ENCODE results near the gene PPP4R4. TPM values are rescaled to one million over a fixed set of nuclear protein-coding genes. Genes with fewer than 3 reads are reported as not detected.

PPP4R4 gene
- total and polyA plus RNA-seq, 2 of the 4 experiments (the other 2 are of a cell fraction) = 0.17 to 0.36 TPM

DNA sequence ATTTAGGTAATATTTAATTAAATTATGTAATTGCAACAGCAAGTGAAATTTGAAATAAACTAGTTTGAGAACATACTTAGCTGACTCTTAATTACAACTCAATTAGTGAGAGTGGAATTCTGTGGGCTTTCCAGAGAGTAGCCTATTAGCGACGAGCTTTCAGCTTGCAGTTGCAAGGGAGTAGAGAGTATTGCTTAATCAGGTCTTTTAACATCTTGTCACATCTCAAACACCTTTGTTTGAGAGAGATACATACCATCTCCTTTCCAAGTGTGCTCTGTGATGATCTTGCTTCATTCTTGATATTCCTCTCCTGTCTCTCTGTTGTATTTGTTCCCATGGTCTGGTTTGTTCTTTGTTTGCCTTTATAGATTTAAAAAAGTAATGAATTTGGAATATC, 7.7 kb downstream of the PPP4R4 start:
- WGBS, 2 experiments (ENCODE audit: extremely low coverage in 2 of 2, insufficient read length in 1 of 2) = no CpG with 5 or more reads among the region's 2 CpGs
- in situ Hi-C loops (cut with MboI; ENCODE audit: low sequenced_read_pairs) = no loop called here

More for the DNA sequence above, 7.7 kb downstream of the PPP4R4 start:
- H3K79me1 ChIP-seq (ENCODE audit: low read depth in 1 of 2, low read length in 2 of 2) = no peaks in the 10 kb centered on the region
- no peak overlapping the region for H2BK120ac ChIP-seq (ENCODE audit: low read depth, low read length)
- intact Hi-C loops (cut with micrococcal nuclease) = loop anchor here (10.0 kb wide), 1 partner anchor 303 kb away; no protein-coding TSS in a partner anchor
- no peak for ATAC-seq (ENCODE audit: low read depth)
- no peak overlapping the region for H3K56ac ChIP-seq (ENCODE audit: extremely low read depth, insufficient read depth, low read length)
- H3K9ac ChIP-seq (ENCODE audit: low read depth, low read length) = no peak overlapping the region
- dilution Hi-C loops (cut with HindIII; ENCODE audit: low sequenced_read_pairs, unreplicated experiment) = no loop called here
- no peak overlapping the region for H3K14ac ChIP-seq (replicated peaks; ENCODE audit: low read depth, low read length)
- H2BK5ac ChIP-seq (ENCODE audit: low read depth, low read length, poor library complexity, severe bottlenecking) = no peak overlapping the region
- H3K27me3 ChIP-seq (ENCODE audit: control insufficient read depth, insufficient read depth, low read length) = peaks cover 3% of the 10 kb centered on the region; the same call in 1 of the 2 replicates
- no peaks in the 10 kb centered on the region for H3K36me3 ChIP-seq (ENCODE audit: control insufficient read depth, insufficient read depth, low read length)
- peak; percentile 61 for TF ChIP-seq CEBPB (IDR thresholded peaks at IDR 0.05; ENCODE audit: low read depth, low read length)
- no peak for TF ChIP-seq CHD1 (IDR thresholded peaks at IDR 0.05; ENCODE audit: low read depth, low read length)
- no peak overlapping the region for H2AK9ac ChIP-seq (replicated peaks; ENCODE audit: low read depth, low read length, poor library complexity)
- no peak overlapping the region for H3K18ac ChIP-seq (ENCODE audit: low read depth, low read length)
- H3K9me1 ChIP-seq (ENCODE audit: insufficient read depth, low read length) = no peaks in the 10 kb centered on the region
- H2BK15ac ChIP-seq (ENCODE audit: low read depth, low read length) = no peak overlapping the region
- H2BK20ac ChIP-seq (ENCODE audit: low read depth, low read length) = no peak overlapping the region
- H3K9me3 ChIP-seq (ENCODE audit: control insufficient read depth, insufficient read depth, low read length) = no peaks in the 10 kb centered on the region
- no peak overlapping the region for H4K8ac ChIP-seq (ENCODE audit: low read depth in 2 of 2, low read length in 2 of 2)
- BruUV-seq (replicated peaks) = no TSS peak
- no peak overlapping the region for H3K4me2 ChIP-seq (ENCODE audit: low read depth, low read length)
- H3K27ac ChIP-seq (ENCODE audit: insufficient read depth, low read length) = no peak overlapping the region
- no peaks in the 10 kb centered on the region for H3K4me1 ChIP-seq (ENCODE audit: control insufficient read depth, insufficient read depth, low read length)
- H2AFZ ChIP-seq (replicated peaks; ENCODE audit: low read length, poor library complexity) = no peak overlapping the region
- no peak overlapping the region for H3K23ac ChIP-seq (ENCODE audit: low read depth, low read length)
- H2AK5ac ChIP-seq (ENCODE audit: low read depth, low read length) = no peak overlapping the region
- no peak for DNase-seq
- H3K4ac ChIP-seq (ENCODE audit: low read depth, low read length) = no peak overlapping the region
- POLR2A ChIA-PET (ENCODE audit: unreplicated experiment) = no interaction called here
- H4K91ac ChIP-seq (ENCODE audit: insufficient read depth, low read depth, low read length) = no peak overlapping the region
- CTCF ChIA-PET = interaction anchor here (0.8 to 1.6 kb wide), 3 partner anchors 9 to 145 kb away, joined by 3 to 5 read pairs (median 4); no protein-coding TSS in a partner anchor
- H4K5ac ChIP-seq (ENCODE audit: low read depth, low read length) = no peak overlapping the region
- H3K4me3 ChIP-seq (ENCODE audit: insufficient read depth, low read depth, low read length) = no peak overlapping the region
- H4K20me1 ChIP-seq (ENCODE audit: insufficient read depth, low read length) = no peaks in the 10 kb centered on the region

Measured in IMR-90 (cell line).